Progenitor cell of endocrine pancreas (in vitro differentiated cells): ENCODE results near the gene PSORS1C1. TPM values are rescaled to one million over a fixed set of nuclear protein-coding genes. Genes with fewer than 3 reads are reported as not detected.

Experiments
- DNase-seq: peaks from one replicate; pipeline ENCODE4 v3.0.0; 2021; ENCODE audit warnings: low spot score; ENCODE audit not compliant: unreplicated experiment
- H3K27ac Mint-ChIP-seq: 2 replicates; pipeline ENCODE4 v1.8.0; 2021; ENCODE audit warnings: mild to moderate bottlenecking, moderate library complexity, mixed read lengths
- H3K27me3 Mint-ChIP-seq: 2 replicates; pipeline ENCODE4 v1.8.0; 2021; ENCODE audit warnings: mixed read lengths
- H3K36me3 Mint-ChIP-seq: 2 replicates; pipeline ENCODE4 v1.8.0; 2022; ENCODE audit warnings: mixed read lengths; ENCODE audit not compliant: insufficient read depth
- H3K4me1 Mint-ChIP-seq: 2 replicates; pipeline ENCODE4 v1.8.0; 2021; ENCODE audit warnings: low read depth, mixed read lengths
- H3K4me3 Mint-ChIP-seq: 2 replicates; pipeline ENCODE4 v1.8.0; 2021; ENCODE audit warnings: low read depth, mild to moderate bottlenecking, moderate library complexity, mixed read lengths
- H3K9me3 Mint-ChIP-seq: 2 replicates; pipeline ENCODE4 v1.8.0; 2021; ENCODE audit warnings: low read depth, mixed read lengths
- total RNA-seq: library from RNA; stranded (reverse); gene quantifications from 2 replicates; pipeline ENCODE4 v1.2.1, GENCODE V29; 2021
- TF ChIP-seq, protein P1 (sequence below): fragments of 200-600 bp; sonication (generic); IDR thresholded peaks from one replicate; pipeline ENCODE4 v1.5.0; 2021; ENCODE audit warnings: antibody characterized with exemption, mild to moderate bottlenecking; ENCODE audit not compliant: unreplicated experiment

The PSORS1C1 gene
- total RNA-seq, 1 donor from 2014 or later = not detected

DNA sequence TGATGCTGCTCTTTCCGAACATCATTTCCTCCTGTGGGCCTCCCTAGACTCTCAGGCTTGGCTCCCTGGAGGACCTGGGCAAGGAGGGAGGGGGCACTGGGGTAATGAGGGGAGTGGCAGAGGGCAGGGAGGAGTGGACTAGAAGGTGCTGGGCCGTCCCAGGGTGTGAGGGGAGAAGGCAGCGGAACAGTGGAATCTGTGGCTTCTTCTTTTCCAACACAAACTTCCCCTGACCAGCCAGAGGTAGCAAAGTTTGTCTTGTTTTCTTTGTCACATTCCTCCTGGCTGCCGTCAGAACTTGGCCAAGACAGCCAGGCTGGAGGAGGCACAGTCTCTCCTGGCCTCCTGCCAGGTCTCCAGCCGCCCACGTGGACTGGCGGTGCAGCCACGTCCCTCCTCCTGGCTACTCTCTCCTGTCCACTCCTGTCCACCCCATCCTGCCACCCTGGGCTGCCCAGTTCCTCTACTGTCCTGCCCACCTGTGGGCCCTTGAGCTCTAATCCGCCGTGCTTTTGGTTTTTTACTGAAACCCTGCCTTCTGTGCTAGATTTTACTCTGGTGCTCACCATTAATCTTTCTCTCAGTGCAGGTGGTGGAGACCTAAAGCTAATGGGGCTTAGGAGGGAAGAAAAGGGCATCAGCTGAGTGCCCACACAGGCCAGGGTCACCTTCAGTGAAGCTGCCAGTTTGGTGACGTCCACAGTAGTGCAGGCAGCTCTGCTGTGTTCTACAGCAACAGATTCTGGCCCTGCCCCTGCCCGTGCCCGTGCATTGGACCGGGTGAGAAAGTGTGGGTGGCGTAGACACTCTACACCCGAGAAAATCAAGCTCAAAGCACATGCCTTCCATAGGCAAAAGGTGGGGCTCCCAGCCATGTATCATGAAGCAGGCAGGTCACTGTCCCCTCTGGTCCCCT is 8.4 kb downstream of the PSORS1C1 start:
- Mint-ChIP-seq H3K4me3 (no peak overlapping the region), H3K27ac (no peak overlapping the region), H3K9me3 (no peaks in the 10 kb centered on the region), H3K27me3 (peaks cover 25% of the 10 kb centered on the region), H3K36me3 (no peaks in the 10 kb centered on the region), H3K4me1 (peaks cover 9% of the 10 kb centered on the region)
- no peak for DNase-seq
- TF ChIP-seq, protein P1, sequence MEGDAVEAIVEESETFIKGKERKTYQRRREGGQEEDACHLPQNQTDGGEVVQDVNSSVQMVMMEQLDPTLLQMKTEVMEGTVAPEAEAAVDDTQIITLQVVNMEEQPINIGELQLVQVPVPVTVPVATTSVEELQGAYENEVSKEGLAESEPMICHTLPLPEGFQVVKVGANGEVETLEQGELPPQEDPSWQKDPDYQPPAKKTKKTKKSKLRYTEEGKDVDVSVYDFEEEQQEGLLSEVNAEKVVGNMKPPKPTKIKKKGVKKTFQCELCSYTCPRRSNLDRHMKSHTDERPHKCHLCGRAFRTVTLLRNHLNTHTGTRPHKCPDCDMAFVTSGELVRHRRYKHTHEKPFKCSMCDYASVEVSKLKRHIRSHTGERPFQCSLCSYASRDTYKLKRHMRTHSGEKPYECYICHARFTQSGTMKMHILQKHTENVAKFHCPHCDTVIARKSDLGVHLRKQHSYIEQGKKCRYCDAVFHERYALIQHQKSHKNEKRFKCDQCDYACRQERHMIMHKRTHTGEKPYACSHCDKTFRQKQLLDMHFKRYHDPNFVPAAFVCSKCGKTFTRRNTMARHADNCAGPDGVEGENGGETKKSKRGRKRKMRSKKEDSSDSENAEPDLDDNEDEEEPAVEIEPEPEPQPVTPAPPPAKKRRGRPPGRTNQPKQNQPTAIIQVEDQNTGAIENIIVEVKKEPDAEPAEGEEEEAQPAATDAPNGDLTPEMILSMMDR = no peak

DNA sequence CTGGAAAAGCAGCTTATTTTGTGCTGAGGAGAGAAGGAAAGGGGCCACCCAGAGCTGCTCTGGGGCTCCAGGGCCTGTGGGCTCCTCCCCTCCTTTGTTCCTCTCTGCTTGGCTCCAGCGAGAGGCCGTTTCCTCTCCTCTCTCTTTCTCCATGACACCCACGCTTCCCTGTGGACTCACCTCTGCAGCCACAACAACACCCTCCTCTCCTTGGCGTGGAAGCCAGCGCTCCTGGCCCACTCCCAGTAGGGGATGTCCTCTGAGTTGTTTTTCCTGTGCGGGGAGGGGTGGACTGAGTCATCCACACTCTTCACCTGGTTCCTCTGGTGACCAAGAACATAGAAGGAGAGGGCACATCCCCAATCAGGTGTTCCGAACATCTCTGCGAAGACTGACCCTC is 10.6 kb downstream of the PSORS1C1 start:
- H3K27ac Mint-ChIP-seq = no peak overlapping the region
- no peak overlapping the region for H3K4me3 Mint-ChIP-seq
- peaks cover 9% of the 10 kb centered on the region for H3K4me1 Mint-ChIP-seq
- TF ChIP-seq, protein P1 = no peak
- no peaks in the 10 kb centered on the region for H3K9me3 Mint-ChIP-seq
- H3K36me3 Mint-ChIP-seq = no peaks in the 10 kb centered on the region
- H3K27me3 Mint-ChIP-seq = peaks cover 31% of the 10 kb centered on the region
- DNase-seq = no peak

DNA sequence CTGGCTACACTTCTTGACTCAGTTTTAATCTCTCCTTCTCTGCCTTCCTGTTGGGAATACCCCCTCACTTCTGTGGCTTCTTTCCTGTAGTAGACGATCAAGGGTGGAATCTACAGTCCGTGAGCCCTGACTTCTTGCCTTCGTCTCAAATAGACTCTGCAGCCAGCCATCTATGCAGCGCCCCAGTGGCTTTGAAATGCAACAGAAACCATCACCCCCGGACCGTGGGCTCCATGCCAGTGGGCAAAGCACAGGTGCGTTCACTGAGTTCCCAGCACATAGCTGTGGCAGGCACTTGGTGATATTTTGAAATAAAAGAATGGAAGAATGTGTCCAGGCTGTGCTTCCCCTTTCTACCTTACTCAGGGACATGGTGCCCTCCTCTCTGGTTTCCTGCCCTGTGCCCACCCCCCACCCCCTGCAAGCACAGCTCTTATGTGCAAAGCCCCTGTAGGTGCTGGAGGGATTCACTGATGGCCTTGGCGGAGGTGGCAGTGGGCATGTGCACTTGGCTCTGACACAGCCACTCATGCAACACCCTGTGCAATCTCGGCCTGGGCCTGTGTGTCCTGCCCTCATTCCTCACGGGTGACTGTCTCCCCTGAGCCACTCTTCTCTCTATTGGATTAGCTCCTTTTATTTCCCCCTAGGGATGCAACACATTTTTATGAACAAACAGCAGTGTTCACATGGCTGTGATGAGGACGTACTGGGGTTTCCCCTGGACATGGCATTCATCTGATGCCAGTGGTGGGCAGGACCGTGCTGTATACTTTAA is 11.2 kb downstream of the PSORS1C1 start:
- no peaks in the 10 kb centered on the region for H3K36me3 Mint-ChIP-seq
- H3K9me3 Mint-ChIP-seq = no peaks in the 10 kb centered on the region
- peaks cover 9% of the 10 kb centered on the region for H3K4me1 Mint-ChIP-seq
- TF ChIP-seq, protein P1 = no peak
- no peak for DNase-seq
- H3K4me3 Mint-ChIP-seq = no peak overlapping the region
- peaks cover 31% of the 10 kb centered on the region for H3K27me3 Mint-ChIP-seq
- no peak overlapping the region for H3K27ac Mint-ChIP-seq

DNA sequence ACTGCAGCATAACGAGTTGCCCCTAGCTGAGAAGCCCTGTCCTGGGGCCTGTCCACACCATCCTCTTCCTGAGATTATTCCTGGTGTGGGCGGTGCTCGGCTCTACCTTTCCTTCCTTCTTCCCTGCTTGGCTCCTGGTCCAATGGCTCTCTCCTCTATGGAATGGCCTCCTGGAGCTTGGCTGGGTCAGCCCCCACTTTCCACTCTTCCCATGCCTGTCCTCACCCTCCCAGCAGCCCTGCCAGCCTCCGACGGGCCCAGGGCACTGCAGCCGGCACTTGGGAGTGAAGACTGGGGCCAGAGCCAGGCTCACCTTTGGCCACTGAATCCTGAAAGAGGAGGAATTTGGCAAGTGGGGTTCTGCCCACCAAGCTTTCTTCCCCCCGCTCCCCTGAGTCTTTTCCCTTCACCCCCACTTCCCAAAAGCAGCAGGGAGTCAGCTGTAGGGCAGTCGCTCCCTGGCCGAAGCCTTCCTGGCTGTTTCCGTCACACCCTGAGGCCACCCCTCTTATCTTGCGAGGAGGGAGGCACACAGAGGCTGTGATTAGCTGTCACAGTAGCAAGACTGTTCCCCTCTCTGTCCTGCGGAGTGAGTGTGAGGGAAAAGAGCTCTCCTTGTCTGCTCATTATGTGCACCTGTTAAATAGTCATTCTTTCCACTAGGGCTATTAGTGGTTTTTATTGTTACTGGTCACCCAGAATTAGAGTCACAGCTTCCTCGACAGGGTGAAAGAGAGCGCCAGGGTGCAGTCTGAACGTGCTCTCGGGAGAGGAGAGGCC is 12.0 kb downstream of the PSORS1C1 start:
- peaks cover 9% of the 10 kb centered on the region for H3K4me1 Mint-ChIP-seq
- DNase-seq = no peak
- no peaks in the 10 kb centered on the region for H3K36me3 Mint-ChIP-seq
- no peak overlapping the region for H3K4me3 Mint-ChIP-seq
- H3K27me3 Mint-ChIP-seq = peaks cover 31% of the 10 kb centered on the region
- TF ChIP-seq, protein P1 = no peak
- H3K9me3 Mint-ChIP-seq = no peaks in the 10 kb centered on the region
- no peak overlapping the region for H3K27ac Mint-ChIP-seq
